GM21529 (cell line): Measurements from ENCODE around the gene ZSWIM4.
"Not testable (repeated sequence)": the region's sequence is repeated elsewhere in the genome, so short reads cannot be mapped to it uniquely, and the experiment has no call there.

ENCODE experiments used
- ATAC-seq: cut with Tn5 transposase; IDR thresholded peaks from one replicate; pipeline ENCODE4 v1.9.1; 2021; ENCODE audit not compliant: unreplicated experiment

ZSWIM4 gene

GRCh38 chr19:13774217-13775191 lies 20.7 kb upstream of the ZSWIM4 start, which contains the start of gene C19orf53:
C19orf53 (plus strand) TSS chr19:13774456; CDS start chr19:13774478, 22 bp downstream.
- ATAC-seq, result peak; percentile 88

DNA sequence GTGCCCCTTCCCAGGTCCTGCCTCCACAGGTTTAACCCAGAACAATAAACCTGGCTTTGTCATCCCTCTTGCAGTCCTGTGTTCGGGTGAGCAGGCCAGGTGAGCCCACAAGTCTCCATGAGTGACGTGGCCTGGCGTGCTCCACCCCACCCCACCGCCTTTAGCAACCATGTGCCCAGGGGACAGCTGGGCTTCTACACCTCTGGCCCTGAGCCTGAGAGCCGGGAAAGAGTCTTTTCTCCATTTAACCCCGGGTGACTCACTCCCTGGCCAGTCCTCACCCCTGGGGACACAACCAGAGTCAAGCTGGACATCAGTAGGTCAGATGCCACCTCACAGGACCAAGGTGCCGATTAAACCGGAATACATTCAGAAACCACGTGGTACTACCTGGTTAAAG lies 16.8 kb upstream of the ZSWIM4 start:
- no peak for ATAC-seq

GRCh38 chr19:13778847-13779246 lies 16.4 kb upstream of the ZSWIM4 start:
- ATAC-seq, result no peak

DNA sequence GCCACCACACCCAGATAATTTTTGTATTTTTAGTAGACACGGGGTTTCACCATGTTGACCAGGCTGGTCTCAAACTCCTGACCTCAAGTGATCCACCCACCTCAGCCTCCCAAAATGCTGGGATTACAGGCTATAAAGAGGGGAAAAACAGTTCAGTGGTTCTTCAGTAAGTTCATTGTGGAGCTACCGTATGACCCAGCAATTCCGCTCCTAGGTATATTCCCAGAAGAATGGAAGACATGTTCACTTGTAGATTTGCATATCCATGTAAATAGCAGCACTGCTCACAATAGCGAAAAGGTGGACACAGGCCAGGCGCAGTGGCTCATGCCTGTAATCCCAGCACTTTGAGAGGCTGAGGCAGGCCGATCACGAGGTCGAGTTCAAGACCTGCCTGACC lies 15.4 kb upstream of the ZSWIM4 start:
- ATAC-seq, result not testable (repeated sequence)

- ATAC-seq, result no peak
Measured at GRCh38 chr19:13781547-13781946, 13.7 kb upstream of the ZSWIM4 start.

GRCh38 chr19:13782537-13782936 lies 12.7 kb upstream of the ZSWIM4 start:
- no peak for ATAC-seq

DNA sequence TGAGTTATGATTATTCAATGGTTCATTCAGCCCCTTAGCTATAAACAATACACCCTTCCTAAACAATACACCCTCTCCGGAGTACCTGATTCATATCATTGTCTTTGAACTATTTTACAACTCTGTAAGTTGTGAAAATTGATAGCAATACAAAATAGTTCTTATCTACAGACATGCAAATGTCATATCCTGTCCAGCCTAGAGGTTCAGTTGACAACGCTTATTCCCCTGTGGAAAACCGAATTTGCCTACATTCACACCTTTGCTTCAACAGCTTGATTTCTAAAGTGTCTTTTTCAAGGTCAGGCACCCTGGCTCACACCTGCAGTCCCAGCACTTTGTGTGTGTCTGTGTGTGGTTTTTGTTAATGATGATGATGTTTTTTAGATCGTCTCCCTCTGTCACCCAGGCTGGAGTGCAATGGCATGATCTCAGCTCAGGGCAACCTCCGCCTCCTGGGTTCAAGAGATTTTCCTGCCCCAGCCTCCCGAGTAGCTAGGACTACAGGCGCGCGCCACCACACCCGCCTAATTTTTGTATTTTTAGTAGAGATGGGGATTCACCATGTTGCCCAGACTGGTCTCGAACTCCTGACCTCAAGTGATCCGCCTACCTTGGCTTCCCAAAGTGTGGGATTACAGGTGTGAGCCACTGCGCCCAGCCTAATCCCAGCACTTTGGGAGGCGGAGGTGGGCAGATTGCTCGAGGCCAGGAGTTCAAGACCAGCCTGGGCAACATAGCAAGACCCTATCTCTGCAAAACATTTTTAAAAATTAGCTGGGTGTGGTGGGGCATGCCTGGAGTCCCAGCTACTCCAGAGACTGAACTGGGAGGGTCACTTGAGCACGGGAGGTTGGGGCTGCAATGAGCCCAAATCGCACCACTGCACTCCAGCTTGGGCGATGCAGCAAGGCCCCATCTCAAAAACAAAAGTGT lies 11.4 kb upstream of the ZSWIM4 start:
- no peak for ATAC-seq

DNA sequence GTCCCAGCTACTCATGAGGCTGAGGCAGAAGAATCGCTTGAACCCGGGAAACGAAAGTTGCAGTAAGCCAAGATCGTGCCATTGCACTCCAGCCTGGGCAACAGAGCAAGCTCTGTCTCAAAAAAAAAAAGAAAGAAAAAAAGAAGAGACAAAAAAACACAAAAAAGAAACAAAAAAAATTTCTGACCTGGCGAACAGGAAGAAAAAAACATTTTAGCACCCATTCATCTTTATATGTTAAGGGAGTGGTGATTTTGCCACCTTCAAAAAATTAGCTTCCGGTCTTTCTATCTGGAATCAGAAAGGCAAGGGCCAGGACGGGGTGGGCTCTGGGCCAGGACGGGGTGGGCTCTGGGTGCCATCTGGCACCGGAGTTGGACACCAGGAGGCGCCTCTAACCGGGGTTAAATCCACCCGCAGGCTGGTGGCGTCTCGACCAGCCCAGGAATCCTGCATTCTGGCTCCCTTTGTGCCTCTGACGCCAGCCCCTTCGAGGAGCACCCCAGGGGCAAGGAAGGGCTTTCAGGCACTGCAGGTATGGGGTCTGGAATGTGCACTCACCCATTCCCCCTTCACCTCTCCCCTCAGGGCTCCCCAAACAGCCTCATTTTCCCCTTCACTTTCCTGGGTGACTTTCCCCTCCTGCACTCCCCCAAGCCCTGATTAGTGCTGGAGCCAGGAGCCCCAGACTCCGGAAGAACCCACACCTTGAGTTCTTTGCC lies 10.4 kb upstream of the ZSWIM4 start:
- ATAC-seq, result no peak

- ATAC-seq, result no peak
Measured at GRCh38 chr19:13788991-13789390, 6.3 kb upstream of the ZSWIM4 start.

GRCh38 chr19:13790354-13790753 lies 4.9 kb upstream of the ZSWIM4 start:
- ATAC-seq, result no peak

GRCh38 chr19:13793317-13793716 lies 1.9 kb upstream of the ZSWIM4 start:
- not testable (repeated sequence) for ATAC-seq

DNA sequence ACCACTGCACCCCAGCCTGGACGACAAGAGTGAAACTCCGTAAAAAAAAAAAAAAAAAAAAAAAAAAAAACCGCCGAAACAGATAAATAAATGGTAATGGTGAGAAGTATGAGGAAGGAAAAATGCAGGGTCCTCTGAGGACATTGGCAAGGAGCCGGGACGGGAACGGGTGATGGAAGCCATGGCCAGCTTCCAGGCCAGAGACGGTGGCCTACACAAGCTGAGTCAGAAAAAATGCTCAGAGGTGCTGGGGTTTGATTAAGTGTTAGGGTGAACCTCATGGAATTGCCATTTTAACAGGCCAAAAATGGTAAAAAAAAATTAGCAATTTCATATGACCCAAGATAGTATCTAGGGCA lies 866 bp upstream of the ZSWIM4 start:
- no peak for ATAC-seq

DNA sequence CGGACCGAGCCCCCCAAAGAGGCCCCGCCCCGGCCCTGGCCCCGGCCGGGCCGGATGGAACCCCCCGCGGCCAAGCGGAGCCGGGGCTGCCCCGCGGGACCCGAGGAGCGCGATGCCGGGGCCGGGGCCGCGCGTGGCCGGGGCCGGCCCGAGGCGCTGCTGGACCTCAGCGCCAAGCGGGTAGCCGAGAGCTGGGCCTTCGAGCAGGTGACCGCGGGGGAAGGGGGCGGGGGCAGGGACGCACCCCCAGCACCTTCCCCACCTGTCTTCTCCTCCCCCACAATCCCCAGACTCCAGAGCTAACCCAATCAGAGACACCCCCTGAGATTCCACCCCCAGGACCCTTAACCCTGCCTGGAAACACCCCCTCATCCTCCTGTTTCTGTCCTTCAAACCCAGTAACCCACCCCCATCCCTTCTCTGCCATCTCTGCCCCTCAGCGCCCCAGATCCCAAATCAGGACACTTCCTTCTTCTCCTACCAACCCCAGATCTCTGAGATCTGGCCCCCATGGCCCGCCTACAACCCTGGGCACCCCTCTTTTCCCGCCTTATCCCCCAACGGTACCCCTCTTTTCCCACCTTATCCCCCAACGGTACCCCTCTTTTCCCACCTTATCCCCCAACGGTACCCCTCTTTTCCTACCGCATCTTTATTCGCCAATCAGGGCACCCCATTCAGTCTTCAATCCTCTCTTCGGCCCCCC lies 505 bp downstream of the ZSWIM4 start:
- peak; percentile 35 for ATAC-seq

GRCh38 chr19:13796301-13797057 lies 1.2 kb downstream of the ZSWIM4 start:
- no peak for ATAC-seq

GRCh38 chr19:13797058-13797440 lies 1.8 kb downstream of the ZSWIM4 start:
- ATAC-seq, result no peak

DNA sequence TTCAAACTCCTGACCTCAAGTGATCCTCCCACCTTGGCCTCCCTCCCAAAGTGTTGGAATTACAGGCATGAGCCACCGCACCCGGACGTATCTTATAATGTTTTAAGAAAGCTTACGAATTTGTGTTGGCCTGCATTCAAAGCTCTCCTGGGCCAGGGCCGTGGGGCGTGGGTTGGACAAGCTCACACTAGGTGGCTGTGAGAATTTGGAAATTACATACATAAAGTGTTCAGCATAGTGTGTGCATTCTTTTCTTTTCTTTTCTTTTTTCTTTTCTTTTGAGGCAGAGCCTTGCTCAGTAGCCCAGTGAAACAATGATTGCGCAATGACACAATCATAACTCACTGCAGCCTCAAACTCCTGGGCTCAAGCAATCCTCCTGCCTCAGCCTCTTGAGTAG lies 2.6 kb downstream of the ZSWIM4 start:
- ATAC-seq, result no peak

- ATAC-seq, result no peak
Measured at GRCh38 chr19:13799669-13800068, 4.4 kb downstream of the ZSWIM4 start.

- ATAC-seq, result no peak
Measured at GRCh38 chr19:13803038-13803437, 7.8 kb downstream of the ZSWIM4 start.

DNA sequence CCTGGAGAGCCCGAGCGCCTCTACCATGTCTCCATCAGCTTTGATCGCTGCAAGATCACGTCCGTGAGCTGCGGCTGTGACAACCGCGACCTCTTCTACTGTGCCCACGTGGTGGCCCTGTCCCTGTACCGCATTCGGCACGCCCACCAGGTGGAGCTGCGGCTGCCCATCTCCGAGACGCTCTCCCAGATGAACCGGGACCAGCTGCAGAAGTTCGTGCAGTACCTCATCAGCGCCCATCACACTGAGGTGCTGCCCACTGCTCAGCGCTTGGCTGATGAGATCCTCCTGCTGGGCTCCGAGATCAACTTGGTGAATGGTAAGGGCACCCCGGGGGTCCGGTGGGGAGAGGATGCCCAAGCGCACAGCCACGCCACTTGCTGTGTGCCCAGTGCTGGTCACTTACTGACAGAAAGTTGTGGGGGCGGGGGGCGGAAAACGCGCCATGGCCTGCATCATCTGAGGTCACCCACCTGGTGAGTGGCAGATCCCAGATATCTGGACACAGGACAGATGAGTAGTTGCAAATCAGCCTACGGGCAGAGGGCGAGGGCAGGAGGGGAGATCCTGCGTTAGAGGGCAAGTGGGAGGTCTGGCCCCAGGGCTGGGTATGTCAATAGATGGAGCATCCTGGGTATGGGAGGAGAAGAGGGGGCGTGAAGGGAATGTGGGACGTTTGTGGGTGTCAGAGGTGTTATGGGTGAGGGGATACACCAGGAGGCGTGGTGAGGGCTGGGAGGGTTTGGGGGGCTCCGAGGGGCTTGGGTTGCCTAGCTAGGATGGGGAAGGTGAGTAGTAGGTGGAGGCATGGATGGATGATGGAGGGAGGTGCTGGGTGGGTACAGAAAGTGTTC lies 9.8 kb downstream of the ZSWIM4 start:
- ATAC-seq, result no peak
